CD4-positive, alpha-beta T cell (primary cell): Measurements from ENCODE around the gene MRPL52. TPM values are rescaled to one million over a fixed set of nuclear protein-coding genes. Genes with fewer than 3 reads are reported as not detected.

ENCODE experiments used
- ATAC-seq: fragments of 200-7000 bp; cut with Tn5 transposase; one replicate; pipeline ENCODE4 v1.10.0; 2022; ENCODE audit warnings: mild to moderate bottlenecking; ENCODE audit not compliant: poor library complexity
- CTCF ChIA-PET: fragments of 350-600 bp; sonication (Branson Sonifier 250); formaldehyde crosslinking; loops from one replicate; lab custom pipeline; 2021; ENCODE audit warnings: antibody characterized with exemption, inconsistent platforms; lab: Charles Lee
- POLR2A ChIA-PET: fragments of 350-600 bp; sonication (Branson Sonifier 250); formaldehyde crosslinking; loops from one replicate; lab custom pipeline; 2021; ENCODE audit warnings: antibody characterized with exemption, inconsistent platforms; lab: Charles Lee
- DNase-seq, 14 experiments: peaks; one replicate each; pipeline ENCODE4 v3.0.0-alpha.2; 2013 to 2020; ENCODE audit warnings: mixed read lengths in 2 of 14
- H3K27ac ChIP-seq, 2 donors: one replicate each; pipeline versions ENCODE4 v1.5.1 to v1.7.0; 2013; ENCODE audit warnings: low read length in 2 of 2, low read depth in 1 of 2, mild to moderate bottlenecking in 1 of 2
- H3K27me3 ChIP-seq, 2 experiments: 1 replicate in 1 of 2; 2 replicates in 1 of 2; pipeline versions ENCODE4 v1.6.1 to v1.7.0; 2013; ENCODE audit warnings: low read length in 2 of 2, control low read depth in 1 of 2, mild to moderate bottlenecking in 1 of 2, moderate library complexity in 1 of 2; ENCODE audit not compliant: insufficient read depth in 2 of 2, control insufficient read depth in 1 of 2
- H3K36me3 ChIP-seq: one replicate; pipeline ENCODE4 v1.6.1; 2013; ENCODE audit warnings: low read length, control low read depth; ENCODE audit not compliant: insufficient read depth
- H3K4me1 ChIP-seq: one replicate; pipeline ENCODE4 v1.6.1; 2013; ENCODE audit warnings: low read length, control low read depth; ENCODE audit not compliant: insufficient read depth
- H3K4me3 ChIP-seq: one replicate; pipeline ENCODE4 v1.5.1; 2013; ENCODE audit warnings: mild to moderate bottlenecking, low read length, moderate library complexity
- H3K9me3 ChIP-seq, 2 experiments: 1 replicate in 1 of 2; 2 replicates in 1 of 2; pipeline versions ENCODE4 v1.6.1 to v1.7.0; 2013; ENCODE audit warnings: low read length in 2 of 2, mild to moderate bottlenecking in 2 of 2, control low read depth in 1 of 2, moderate library complexity in 1 of 2; ENCODE audit not compliant: control insufficient read depth in 1 of 2, insufficient read depth in 1 of 2
- H3K27ac Mint-ChIP-seq: one replicate; pipeline ENCODE4 v1.8.0; 2020; ENCODE audit warnings: mixed read lengths
- H3K27me3 Mint-ChIP-seq: one replicate; pipeline ENCODE4 v1.8.0; 2021; ENCODE audit warnings: mixed read lengths
- H3K36me3 Mint-ChIP-seq: one replicate; pipeline ENCODE4 v1.8.0; 2021; ENCODE audit warnings: low read depth, mixed read lengths
- H3K4me1 Mint-ChIP-seq: one replicate; pipeline ENCODE4 v1.8.0; 2021; ENCODE audit warnings: low read depth, mixed read lengths
- H3K4me3 Mint-ChIP-seq: one replicate; pipeline ENCODE4 v1.8.0; 2020; ENCODE audit warnings: mild to moderate bottlenecking, mixed read lengths
- H3K9me3 Mint-ChIP-seq: one replicate; pipeline ENCODE4 v1.8.0; 2020; ENCODE audit warnings: mixed read lengths
- intact Hi-C, 2 experiments: fragments of 100-400 bp; cut with DNase I in 1 of 2; cut with micrococcal nuclease in 1 of 2; formaldehyde crosslinking; loops; one replicate each; pipeline versions ENCODE4 v1.15.1 to v1.9.0; 2023 to 2025; cut with DNase I, micrococcal nuclease
- total RNA-seq, 174 experiments: library from RNA in 2 of 174; stranded (reverse) in 2 of 174; gene quantifications; one replicate each; pipeline ENCODE4 v1.2.3 and lab custom pipeline; 2021 to 2026
- TF ChIP-seq, protein P1 (sequence below): fragments of 200-600 bp; IDR thresholded peaks from one replicate; pipeline ENCODE4 v1.8.0; 2022; ENCODE audit warnings: antibody characterized with exemption, mild to moderate bottlenecking

Gene MRPL52
- total RNA-seq, 2 experiments from 2014 or later: 27.6 to 29.4 TPM

DNA sequence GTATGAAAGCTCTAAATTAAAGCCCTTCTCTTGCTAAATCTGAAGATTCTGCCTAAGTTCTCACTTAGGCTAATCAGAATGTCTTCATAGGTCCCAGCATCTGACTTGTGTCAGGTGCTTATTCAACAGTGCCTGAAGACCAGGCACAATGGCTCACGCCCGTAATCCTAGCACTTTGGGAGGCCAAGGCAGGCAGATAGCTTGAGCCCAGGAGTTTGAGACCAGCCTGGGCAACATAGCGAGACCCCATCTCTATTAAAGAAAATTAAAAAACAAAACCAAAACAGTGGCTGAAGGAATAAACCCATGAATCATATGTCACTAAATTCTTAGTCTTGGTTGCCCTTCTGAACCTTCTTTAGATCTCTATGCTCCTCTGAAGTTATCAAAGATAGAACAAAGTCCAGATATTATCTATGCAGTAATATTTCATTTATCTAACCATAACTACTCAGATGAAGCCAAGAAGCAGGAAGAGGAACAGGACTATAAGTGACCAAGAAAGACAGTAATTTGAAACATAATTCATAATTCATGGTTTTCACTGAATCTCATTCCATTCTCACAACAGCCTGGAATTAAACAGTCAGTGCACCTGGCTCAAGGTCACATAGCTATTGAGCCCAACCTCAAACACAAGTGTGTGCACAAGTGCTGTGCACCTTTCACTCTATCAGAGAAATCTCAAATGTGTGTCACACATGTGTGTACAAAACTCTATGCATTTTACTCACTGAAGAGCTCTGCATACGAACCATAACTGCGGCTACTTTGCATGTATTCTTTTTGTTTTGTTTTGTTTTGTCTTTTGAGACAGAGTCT is 21.1 kb upstream of the MRPL52 start:
- ChIA-PET POLR2A (no interaction called here), CTCF (no interaction called here)
- Mint-ChIP-seq H3K4me3 (no peak overlapping the region), H3K4me1 (no peaks in the 10 kb centered on the region), H3K9me3 (no peaks in the 10 kb centered on the region), H3K27ac (no peak overlapping the region), H3K36me3 (no peaks in the 10 kb centered on the region), H3K27me3 (peaks cover 10% of the 10 kb centered on the region)
- TF ChIP-seq, protein P1, sequence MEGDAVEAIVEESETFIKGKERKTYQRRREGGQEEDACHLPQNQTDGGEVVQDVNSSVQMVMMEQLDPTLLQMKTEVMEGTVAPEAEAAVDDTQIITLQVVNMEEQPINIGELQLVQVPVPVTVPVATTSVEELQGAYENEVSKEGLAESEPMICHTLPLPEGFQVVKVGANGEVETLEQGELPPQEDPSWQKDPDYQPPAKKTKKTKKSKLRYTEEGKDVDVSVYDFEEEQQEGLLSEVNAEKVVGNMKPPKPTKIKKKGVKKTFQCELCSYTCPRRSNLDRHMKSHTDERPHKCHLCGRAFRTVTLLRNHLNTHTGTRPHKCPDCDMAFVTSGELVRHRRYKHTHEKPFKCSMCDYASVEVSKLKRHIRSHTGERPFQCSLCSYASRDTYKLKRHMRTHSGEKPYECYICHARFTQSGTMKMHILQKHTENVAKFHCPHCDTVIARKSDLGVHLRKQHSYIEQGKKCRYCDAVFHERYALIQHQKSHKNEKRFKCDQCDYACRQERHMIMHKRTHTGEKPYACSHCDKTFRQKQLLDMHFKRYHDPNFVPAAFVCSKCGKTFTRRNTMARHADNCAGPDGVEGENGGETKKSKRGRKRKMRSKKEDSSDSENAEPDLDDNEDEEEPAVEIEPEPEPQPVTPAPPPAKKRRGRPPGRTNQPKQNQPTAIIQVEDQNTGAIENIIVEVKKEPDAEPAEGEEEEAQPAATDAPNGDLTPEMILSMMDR: no peak
- H3K27ac ChIP-seq: no peak overlapping the region
- H3K4me1 ChIP-seq: no peaks in the 10 kb centered on the region
- intact Hi-C loops: loop anchor here in 1 of 2 experiments (10.0 kb wide), 1 partner anchor 194 kb away; no protein-coding TSS in a partner anchor
- no peaks in the 10 kb centered on the region for H3K9me3 ChIP-seq
- H3K27me3 ChIP-seq: no peaks in the 10 kb centered on the region
- ATAC-seq (no peak), DNase-seq (no peak)
- no peaks in the 10 kb centered on the region for H3K36me3 ChIP-seq
- H3K4me3 ChIP-seq: no peak overlapping the region

DNA sequence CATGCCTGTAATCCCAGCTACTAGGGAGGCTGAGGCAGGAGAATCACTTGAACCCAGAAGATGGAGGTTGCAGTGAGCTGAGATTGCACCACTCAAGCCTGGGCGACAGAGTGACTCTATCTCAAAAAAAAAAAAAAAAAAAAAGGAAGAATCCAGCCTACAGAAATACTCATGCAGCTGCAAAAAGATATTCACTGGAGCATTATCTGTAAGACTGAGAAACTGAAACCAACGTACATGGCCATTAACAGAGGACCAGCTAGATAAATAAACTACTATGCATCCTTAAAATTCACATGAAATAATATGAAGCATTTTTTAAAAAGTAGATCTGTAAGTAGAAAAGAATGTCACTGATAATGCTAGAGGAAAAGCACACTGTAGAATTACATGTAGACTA is 18.0 kb upstream of the MRPL52 start:
- Mint-ChIP-seq H3K9me3 (no peaks in the 10 kb centered on the region), H3K27me3 (no peaks in the 10 kb centered on the region), H3K4me3 (no peak overlapping the region), H3K4me1 (peaks cover 16% of the 10 kb centered on the region), H3K36me3 (no peaks in the 10 kb centered on the region), H3K27ac (no peak overlapping the region)
- ChIA-PET POLR2A (no interaction called here), CTCF (no interaction called here)
- TF ChIP-seq, protein P1: no peak
- intact Hi-C loops: no loop called here
- Histone ChIP-seq H3K4me3 (no peak overlapping the region), H3K36me3 (no peaks in the 10 kb centered on the region), H3K4me1 (peaks cover 10% of the 10 kb centered on the region), H3K27ac (no peak overlapping the region), H3K27me3 (no peaks in the 10 kb centered on the region), H3K9me3 (no peaks in the 10 kb centered on the region)
- DNase-seq: no peak
- ATAC-seq: no peak

DNA sequence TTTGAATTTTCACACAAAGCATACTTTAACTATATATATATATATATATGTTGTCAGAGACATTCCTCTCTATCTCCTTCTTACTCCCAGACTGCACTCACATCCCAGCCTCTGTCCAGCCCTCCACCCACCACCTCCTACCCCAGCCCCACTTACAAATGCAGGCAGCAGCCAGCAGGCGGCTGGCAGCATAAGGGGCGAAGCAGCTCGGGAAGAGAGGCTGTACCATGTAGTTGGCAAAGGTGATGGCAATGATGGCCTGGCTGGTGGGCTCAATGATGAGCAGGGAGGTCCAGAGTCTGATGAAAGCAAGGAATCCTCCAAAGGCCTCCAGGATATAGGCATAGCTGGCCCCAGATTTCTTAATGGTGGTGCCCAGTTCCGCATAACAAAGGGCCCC is 16.9 kb upstream of the MRPL52 start:
- Mint-ChIP-seq H3K4me3 (no peak overlapping the region), H3K27ac (no peak overlapping the region), H3K9me3 (no peaks in the 10 kb centered on the region), H3K36me3 (no peaks in the 10 kb centered on the region), H3K27me3 (no peaks in the 10 kb centered on the region), H3K4me1 (peaks cover 16% of the 10 kb centered on the region)
- H3K27ac ChIP-seq: no peak overlapping the region
- no peaks in the 10 kb centered on the region for H3K27me3 ChIP-seq
- POLR2A ChIA-PET: interaction anchor here (1.1 kb wide), 1 partner anchor 10 kb away, joined by 4 read pairs; no protein-coding TSS in a partner anchor
- CTCF ChIA-PET: no interaction called here
- no peaks in the 10 kb centered on the region for H3K9me3 ChIP-seq
- peaks cover 10% of the 10 kb centered on the region for H3K4me1 ChIP-seq
- H3K36me3 ChIP-seq: no peaks in the 10 kb centered on the region
- TF ChIP-seq, protein P1: no peak
- no peak for DNase-seq
- ATAC-seq: no peak
- no peak overlapping the region for H3K4me3 ChIP-seq
- intact Hi-C loops: no loop called here
